AG10803 (cell line): ENCODE data around the gene HOXA11.

Source experiments
- DNase-seq: peaks from one replicate; pipeline ENCODE4 v3.0.0; 2010; ENCODE audit warnings: low read depth
- H3K4me3 ChIP-seq: 2 replicates; pipeline ENCODE4 v1.5.1; 2011; ENCODE audit warnings: mild to moderate bottlenecking, low read length, control low read depth
- TF ChIP-seq, protein P1 (sequence below): conservative IDR thresholded peaks from 2 replicates; pipeline ENCODE4 v1.5.1; 2011; ENCODE audit warnings: mild to moderate bottlenecking, low read length, control low read depth, inconsistent platforms

Gene HOXA11

DNA sequence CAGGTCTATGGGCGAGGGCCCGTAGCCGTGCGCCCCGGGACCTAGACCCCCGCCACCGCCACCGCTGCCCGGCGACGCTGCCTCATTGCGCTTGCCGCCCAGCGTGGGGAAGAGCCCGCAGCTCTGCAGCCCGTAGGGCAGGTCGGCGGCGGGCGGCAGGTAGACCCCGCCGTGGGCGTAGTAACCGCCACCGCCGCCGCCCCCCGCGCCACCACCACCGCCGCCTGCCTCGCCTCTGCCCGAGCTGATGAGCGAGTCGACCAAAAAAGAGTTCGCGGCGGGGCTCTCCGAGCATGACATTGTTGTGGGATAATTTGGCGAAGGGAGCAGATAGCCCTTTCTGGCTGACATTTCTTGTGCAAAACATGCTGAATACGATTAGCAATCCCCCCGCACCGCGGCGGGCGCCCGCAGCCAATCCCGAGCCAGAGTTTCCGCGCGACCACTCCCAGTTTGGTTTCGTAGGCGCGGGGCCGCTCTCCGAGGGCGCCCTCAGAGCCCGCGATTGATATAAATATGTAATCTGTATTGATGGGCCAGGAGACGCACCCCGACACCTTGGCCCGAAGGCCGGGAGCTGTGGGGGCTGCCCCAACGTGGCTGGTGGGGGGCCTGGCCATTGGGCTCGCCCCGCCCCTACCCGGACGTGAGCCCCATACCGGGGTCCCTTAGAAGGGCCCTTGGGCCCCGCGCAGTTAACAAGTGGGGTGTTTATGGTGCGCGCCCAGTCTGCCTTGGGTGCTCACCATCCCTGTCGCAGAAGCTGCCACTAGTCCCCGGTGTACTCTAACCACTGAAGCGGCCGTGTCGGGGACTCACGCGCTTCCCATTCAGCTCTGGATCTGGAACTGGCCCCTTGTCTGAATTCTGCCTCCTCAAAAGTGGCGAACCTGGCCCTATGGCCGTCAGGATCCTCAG, 10.8 kb downstream of the HOXA11 start, which contains the start of gene HOXA10:
HOXA10 (minus strand) TSS at position 365 of the 918 bp plus-strand sequence; CDS start at position 351, 14 bp downstream.
- TF ChIP-seq, protein P1, sequence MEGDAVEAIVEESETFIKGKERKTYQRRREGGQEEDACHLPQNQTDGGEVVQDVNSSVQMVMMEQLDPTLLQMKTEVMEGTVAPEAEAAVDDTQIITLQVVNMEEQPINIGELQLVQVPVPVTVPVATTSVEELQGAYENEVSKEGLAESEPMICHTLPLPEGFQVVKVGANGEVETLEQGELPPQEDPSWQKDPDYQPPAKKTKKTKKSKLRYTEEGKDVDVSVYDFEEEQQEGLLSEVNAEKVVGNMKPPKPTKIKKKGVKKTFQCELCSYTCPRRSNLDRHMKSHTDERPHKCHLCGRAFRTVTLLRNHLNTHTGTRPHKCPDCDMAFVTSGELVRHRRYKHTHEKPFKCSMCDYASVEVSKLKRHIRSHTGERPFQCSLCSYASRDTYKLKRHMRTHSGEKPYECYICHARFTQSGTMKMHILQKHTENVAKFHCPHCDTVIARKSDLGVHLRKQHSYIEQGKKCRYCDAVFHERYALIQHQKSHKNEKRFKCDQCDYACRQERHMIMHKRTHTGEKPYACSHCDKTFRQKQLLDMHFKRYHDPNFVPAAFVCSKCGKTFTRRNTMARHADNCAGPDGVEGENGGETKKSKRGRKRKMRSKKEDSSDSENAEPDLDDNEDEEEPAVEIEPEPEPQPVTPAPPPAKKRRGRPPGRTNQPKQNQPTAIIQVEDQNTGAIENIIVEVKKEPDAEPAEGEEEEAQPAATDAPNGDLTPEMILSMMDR, result no peak

DNA sequence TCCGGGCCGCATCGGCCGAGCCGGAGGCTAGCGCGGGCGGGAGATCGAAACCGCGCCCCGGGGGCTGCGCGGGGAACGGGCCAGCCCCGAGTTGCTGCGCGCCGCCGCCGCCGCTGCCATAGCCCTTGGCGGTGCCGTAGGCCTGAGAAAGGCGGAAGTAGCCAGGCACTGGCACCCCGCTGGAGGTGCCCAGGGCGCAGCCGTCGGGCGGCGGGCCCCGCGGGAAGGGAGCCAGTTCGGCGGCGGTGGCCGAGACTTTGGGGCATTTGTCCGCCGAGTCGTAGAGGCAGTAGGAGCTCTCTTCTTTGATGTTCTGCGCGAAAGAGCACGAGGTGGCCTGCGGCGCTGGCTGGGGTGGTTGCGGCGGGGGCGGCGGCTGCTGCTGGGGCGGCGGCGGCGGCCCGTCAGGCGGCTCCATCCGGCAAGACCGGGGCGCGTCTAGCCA, 11.5 kb downstream of the HOXA11 start:
- no peak for DNase-seq
- TF ChIP-seq, protein P1, result no peak
- peak overlapping the region; percentile 87 for H3K4me3 ChIP-seq

More for the DNA sequence above, 10.8 kb downstream of the HOXA11 start, which contains the start of gene HOXA10:
- H3K4me3 ChIP-seq, result peak within 1 kb of the TSS; percentile 87
- peak; percentile 71 for DNase-seq

DNA sequence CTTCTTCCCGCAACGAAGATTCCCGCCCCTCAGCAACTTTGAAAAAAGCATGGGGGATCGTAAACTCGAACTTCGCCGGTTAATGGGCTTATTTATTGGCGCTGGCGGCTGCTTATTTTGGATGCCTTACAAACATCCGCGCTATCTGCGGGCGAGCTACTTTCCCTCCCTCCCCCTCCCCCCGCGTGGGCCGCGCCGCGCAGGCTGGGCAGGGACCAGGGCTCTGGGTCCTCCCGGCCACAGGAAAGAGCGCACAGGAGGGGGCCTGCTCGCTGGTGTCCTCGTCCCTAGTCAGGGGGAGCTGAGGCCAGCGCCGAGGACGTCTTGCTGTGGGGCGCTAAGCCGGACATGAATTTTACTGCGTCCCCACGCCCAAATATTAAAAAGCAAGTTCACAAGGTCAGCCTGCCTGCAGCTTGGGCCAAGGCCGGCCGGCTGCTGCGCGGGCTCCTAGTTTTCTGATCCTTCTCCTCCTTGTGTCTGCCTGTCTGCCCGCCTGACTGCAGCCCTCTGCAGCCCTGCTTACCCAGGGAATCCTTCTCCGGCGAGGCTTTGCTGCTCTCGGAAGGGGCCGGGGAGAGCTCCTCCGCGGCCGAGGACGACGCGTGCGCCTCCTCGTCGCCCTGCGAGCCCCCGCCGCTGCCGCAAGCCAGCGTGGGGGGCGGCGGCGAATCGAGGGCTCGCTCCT, 12.1 kb downstream of the HOXA11 start:
- TF ChIP-seq, protein P1, result no peak
- peak overlapping the region; percentile 87 for H3K4me3 ChIP-seq
- DNase-seq, result peak; percentile 88

DNA sequence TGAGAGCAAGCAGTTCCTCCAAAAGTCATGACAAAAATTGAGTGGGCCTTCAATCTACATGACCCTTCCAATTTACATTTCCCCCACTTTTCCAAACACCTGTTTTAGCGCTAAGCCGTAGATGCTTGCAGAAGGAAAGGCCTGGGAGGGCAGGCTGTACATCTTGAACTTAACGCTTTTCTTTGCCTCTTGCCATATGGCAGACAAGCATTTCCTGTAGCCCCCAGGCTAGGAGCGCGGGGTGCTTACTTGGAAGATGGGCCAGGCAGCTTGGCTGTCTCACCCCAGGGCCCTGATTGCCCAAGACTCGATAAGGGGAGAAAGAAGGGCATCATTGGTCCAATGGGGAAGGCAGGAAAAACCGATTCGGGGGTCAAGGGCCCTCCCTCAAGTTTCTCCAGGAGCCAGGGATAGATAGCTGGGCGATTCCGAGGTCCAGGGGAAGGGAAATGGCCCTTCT, 12.7 kb downstream of the HOXA11 start:
- peak overlapping the region; percentile 87 for H3K4me3 ChIP-seq
- DNase-seq, result peak; percentile 63
- TF ChIP-seq, protein P1, result no peak

DNA sequence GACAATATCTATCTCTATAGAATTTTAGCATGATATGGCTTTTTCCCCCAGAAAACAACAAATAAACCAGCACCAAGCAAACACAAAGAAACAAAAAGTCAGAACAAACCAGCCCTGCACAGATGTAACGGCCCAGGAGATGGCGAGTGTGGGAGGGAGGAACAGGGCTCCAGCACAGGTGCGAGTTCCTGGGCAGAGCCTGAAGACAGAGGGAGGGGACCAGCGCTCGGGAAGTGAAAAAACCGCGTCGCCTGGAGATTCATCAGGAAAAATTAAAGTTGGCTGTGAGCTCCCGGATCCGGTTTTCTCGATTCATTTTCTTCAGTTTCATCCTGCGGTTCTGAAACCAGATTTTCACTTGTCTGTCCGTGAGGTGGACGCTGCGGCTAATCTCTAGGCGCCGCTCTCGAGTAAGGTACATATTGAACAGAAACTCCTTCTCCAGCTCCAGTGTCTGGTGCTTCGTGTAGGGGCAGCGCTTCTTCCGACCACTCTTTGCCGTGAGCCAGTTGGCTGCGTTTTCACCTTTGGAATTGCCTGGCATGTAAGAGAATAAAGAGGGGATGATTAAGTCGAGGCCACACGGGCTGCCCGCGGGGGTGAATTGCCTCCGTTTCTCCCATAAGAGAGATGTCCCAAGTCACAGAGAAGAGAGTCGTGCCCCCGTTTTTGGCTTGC, 13.3 kb downstream of the HOXA11 start:
- TF ChIP-seq, protein P1, result no peak; the same call in 1 of the 2 replicates
- H3K4me3 ChIP-seq, result peak overlapping the region; percentile 87
- no peak for DNase-seq

DNA sequence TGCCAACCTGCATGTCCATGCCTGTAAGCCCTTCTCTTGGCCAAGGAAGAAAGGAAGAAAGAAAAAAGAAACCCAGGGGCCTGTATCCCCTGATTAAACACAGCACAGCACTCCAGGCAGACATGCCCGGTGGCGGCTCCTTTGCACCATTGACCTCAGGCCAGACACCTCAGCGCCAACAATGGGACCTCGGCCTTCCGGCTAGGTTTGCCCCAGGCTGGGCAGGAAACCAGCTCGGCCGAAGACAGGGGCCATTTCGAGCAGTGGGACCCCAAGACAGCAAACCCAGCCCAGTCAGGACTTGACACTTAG, 13.8 kb downstream of the HOXA11 start:
- TF ChIP-seq, protein P1, result no peak
- peak overlapping the region; percentile 87 for H3K4me3 ChIP-seq
- DNase-seq, result no peak
